Measurements from ENCODE around the gene TPX2.
"Not testable (repeated sequence)": the region's sequence is repeated elsewhere in the genome, so short reads cannot be mapped to it uniquely, and the experiment has no call there.

The TPX2 gene

GRCh38 chr20:31764641-31765305, 25.7 kb downstream of the TPX2 start:
- no peak for DNase-seq (ENCODE audit: low spot score)

DNA sequence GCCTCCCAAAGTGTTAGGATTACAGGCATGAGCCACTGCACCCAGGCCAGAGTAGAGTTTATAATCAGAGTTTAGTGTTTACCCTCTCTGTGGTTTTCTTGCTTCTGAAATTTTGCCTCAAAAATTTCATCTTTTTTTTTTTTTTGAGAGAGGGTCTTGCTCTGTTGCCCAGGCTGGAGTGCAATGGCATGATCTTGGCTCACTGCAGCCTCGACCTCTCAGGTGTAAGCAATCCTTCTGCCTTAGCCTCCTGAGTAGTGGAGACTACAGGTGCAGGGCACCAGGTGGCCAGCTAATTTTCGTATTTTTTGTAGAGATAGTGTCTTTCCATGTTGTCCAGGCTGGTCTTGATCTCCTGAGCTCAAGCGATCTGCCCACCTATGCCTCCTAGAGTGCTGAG, 28.7 kb downstream of the TPX2 start:
- DNase-seq (ENCODE audit: low spot score), result no peak

- DNase-seq (ENCODE audit: low spot score), result no peak
These were observed 30.6 kb downstream of the TPX2 start for GRCh38 chr20:31769681-31770080.

- no peak for DNase-seq (ENCODE audit: low spot score)
These were observed 31.2 kb downstream of the TPX2 start for GRCh38 chr20:31770243-31770642.

GRCh38 chr20:31774408-31774807, 35.3 kb downstream of the TPX2 start:
- no peak for DNase-seq (ENCODE audit: low spot score)

- DNase-seq (ENCODE audit: low spot score), result no peak
These were observed 41.7 kb downstream of the TPX2 start for GRCh38 chr20:31780839-31781238.

DNA sequence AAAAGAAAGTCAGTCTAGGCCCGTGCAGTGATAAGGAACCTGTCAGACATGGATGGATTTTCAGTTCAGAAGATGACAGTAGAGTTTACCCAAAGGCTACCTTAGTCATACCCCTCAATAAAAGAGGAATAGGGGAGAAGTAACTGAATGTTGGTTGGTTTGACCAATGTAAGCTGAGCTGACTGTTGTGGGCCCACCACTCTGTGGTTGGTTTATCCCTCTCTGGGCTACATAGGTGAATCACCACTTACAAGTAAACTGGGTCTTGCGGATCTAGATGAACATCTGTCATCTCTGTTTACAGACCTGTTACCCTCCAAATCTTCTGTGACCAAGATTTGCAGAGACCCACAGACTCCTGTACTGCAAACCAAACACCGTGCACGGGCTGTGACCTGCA, 42.9 kb downstream of the TPX2 start:
- DNase-seq (ENCODE audit: low spot score), result no peak

DNA sequence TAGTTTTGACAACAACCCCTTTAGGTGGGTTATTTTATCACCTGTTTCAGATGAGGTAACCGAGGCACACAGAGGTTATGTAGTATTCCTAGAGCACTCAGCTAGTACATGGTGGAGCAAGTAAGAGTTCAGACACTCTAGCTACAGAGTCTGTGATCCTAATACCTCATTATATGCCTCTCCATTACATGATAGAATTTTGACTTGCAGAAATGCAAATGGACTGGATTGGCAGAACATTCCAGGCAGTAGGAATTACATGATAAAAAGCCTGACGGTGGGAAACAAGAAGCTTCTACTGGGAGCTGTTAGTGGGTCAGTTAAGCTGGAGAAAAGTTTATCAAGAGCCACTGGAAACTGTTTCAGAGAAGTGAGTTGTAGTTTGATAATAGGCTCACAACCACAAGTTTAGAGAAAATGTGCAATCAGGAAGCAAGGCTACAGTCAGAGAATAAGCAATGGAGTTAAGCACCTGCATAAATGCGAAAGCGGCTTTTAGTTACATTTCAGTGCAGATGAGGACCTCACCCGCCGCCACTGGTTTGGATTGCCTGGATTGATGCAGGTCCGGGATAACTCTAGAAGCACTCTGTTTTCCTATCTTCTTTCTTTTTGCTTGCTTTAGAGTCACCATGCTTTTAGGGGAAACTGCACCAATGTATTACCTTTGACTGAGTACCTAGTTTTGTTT, 45.4 kb downstream of the TPX2 start:
- no peak for DNase-seq (ENCODE audit: low spot score)

- DNase-seq (ENCODE audit: low spot score), result no peak
These were observed 46.0 kb downstream of the TPX2 start for GRCh38 chr20:31785089-31785488.

- no peak for DNase-seq (ENCODE audit: low spot score)
These were observed 49.5 kb downstream of the TPX2 start for GRCh38 chr20:31788578-31788977.

DNA sequence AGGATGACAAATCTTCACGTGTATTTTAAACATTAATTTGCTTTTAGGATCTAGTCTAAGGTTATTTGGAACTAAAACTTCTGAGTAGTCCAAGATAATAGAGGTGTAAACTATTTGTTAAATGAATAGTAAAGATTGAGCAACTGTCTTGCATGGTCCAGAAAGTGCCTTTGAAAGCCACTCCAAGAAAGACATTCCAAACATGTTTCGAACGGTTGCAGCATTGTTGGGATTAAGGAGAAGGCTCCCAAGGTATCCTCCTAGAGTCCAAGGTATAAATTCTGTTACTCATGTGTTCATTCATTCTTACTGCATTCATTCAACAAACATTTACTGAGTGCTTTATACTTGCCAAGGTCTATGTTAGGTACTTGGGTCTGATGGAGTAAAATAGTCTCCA, 51.3 kb downstream of the TPX2 start:
- no peak for DNase-seq (ENCODE audit: low spot score)

- DNase-seq (ENCODE audit: low spot score), result no peak
These were observed 58.3 kb downstream of the TPX2 start for GRCh38 chr20:31797364-31797763.

GRCh38 chr20:31801508-31801907, 62.4 kb downstream of the TPX2 start:
- DNase-seq (ENCODE audit: low spot score), result no peak

- no peak for DNase-seq (ENCODE audit: low spot score)
These were observed 64.6 kb downstream of the TPX2 start for GRCh38 chr20:31803552-31804291.

GRCh38 chr20:31806564-31807355, 67.7 kb downstream of the TPX2 start:
- no peak for DNase-seq (ENCODE audit: low spot score)

GRCh38 chr20:31808481-31808880, 69.4 kb downstream of the TPX2 start:
- no peak for DNase-seq (ENCODE audit: low spot score)

DNA sequence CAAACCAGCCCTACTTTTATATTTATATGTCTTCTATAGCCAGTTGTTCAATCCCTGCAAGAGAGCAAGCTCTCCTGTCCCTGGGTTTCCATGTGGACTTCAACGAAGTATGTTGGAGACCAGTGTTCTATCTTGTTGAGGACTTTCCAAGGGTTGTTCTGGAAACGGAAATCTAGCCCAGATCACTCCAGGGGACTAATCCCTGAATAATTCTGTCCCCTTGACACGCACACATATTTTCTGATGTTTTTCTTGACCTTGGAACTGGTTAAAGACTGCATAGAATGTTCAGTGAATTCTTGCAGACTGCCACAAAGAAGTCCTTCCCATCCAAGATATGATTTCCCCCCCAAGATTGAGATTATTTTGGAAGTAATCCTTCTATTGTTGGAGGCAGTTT, 70.6 kb downstream of the TPX2 start:
- no peak for DNase-seq (ENCODE audit: low spot score)

DNA sequence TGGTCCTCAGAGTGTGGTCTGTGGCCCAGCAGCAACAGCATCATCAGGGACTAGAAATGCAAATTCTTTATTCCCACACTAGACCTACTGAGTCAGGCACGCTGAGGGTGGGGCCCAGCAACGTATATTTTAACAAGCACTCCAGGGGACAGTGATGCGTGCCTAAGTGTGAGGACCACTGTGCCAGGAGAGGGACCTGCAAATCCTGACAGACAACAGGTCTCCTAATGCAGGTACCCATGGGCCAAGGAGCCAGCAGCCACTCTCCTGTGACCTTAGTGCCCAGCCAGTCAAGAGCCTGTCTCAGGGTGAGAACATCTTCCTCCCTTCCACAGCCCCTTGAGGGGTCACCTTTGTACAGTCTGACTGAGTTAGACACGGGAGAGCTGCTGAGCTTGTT, 72.1 kb downstream of the TPX2 start:
- DNase-seq (ENCODE audit: low spot score), result no peak

GRCh38 chr20:31811796-31812728, 73.0 kb downstream of the TPX2 start:
- no peak for DNase-seq (ENCODE audit: low spot score)

GRCh38 chr20:31813611-31814010, 74.5 kb downstream of the TPX2 start:
- DNase-seq (ENCODE audit: low spot score), result no peak

- DNase-seq (ENCODE audit: low spot score), result not testable (repeated sequence)
These were observed 75.1 kb downstream of the TPX2 start for GRCh38 chr20:31814142-31814541.

Measured in SW480 (cell line).